ENCODE data around the gene ROGDI.

ROGDI gene

DNA sequence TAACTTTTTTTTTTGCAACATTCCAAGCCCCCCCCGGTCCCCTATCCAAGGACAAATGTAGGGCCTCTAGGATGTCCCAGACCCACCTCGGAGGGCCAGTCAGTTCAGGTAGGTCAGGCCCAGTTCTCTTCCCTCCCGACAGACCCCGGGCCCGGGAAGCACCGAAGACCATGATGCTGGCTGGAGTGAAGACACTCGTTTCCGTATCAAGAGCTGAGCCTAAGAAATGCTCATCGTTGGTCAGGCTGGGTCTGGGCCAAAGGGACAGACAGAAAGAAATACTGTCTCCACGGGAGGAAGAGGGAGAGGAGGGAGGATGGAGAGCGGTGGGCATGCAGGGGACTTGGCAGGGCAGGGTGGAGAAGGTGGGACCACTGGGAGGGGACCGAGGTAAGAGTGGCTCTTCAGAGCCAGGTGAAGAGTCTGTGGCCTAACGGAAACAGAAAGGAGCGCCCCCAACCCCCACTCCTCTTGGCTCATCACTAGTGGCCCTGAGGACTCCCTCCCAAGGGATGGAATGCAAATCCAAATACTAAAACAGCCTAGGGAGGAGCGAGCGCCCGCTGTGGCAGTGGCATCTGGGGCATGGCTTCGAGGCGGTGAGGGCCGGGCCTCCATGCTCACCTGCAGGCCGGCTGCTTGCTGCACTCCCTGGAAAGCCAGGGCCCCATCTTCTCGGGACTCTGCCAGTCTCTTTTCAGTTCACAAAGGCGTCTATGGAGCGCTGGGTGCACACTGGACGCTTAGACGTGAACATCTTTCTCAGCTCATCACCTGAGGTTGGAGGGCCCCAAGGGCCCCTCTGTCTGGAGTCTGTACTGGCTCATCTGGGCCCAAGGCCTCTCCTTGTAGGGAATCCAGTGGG lies 1.7 kb upstream of the ROGDI start:
- no peak for DNase-seq
- TF ChIP-seq GATA1 (IDR thresholded peaks at IDR 0.05; ENCODE audit: low read depth, low read length) (no peak), POLR2A (IDR thresholded peaks at IDR 0.05; ENCODE audit: low read length) (no peak)

DNA sequence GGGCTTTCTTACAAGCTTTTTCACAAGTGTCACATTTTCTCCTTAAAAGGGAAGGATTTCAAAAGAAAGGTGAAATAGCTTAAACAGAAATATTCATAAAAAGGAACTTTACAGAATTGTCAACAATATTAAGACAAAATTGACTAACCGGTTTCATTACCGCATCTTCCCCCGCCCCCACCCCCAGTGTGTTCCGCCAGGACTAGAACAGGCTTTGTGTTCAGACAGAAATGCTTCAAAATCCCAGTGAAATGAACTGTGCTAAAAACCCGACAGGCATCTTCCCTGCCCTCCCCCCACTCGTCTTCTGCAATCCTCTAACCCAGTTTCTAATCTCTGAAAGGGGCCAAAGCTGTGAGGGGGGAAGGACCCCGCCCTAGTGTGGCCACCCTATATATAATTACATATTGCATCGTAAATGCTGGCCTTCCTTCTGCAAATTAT lies 990 bp upstream of the ROGDI start:
- peak; percentile 58 to 60 for DNase-seq
- no peak for TF ChIP-seq GATA1 (IDR thresholded peaks at IDR 0.05; ENCODE audit: low read depth, low read length)
- no peak for TF ChIP-seq POLR2A (IDR thresholded peaks at IDR 0.05; ENCODE audit: low read length)

DNA sequence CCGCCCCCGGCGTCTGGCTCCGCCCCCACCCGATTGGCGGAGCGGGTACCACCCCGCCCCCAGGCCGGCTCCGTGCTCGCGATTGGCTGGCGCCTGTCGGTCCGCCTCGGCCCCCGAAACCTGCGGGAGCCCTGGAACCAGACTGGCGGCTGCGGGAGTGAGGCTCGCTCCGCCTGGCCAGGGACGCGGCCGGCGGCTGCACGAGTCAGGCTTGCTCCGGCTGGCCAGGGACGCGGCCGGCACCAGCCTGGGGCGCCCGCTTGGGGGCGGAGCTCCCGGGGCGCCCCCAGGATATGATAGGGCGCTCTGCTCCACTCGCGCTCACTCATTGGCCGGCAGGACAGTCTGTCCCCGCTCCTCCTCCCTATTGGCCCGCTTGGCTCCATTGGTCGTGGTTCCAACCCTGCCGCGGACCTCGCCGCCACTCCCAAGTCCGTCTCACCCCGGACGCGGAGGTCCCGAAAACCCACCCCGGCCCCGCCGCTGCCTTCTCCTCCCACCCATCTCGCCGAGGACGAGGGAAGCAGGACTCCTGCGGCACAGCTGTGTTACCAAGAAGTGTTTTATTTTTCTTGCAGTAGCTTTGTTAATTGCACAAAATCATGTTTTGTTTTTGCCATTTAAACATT lies 340 bp upstream of the ROGDI start:
- DNase-seq: peak; percentile 92 to 95

DNA sequence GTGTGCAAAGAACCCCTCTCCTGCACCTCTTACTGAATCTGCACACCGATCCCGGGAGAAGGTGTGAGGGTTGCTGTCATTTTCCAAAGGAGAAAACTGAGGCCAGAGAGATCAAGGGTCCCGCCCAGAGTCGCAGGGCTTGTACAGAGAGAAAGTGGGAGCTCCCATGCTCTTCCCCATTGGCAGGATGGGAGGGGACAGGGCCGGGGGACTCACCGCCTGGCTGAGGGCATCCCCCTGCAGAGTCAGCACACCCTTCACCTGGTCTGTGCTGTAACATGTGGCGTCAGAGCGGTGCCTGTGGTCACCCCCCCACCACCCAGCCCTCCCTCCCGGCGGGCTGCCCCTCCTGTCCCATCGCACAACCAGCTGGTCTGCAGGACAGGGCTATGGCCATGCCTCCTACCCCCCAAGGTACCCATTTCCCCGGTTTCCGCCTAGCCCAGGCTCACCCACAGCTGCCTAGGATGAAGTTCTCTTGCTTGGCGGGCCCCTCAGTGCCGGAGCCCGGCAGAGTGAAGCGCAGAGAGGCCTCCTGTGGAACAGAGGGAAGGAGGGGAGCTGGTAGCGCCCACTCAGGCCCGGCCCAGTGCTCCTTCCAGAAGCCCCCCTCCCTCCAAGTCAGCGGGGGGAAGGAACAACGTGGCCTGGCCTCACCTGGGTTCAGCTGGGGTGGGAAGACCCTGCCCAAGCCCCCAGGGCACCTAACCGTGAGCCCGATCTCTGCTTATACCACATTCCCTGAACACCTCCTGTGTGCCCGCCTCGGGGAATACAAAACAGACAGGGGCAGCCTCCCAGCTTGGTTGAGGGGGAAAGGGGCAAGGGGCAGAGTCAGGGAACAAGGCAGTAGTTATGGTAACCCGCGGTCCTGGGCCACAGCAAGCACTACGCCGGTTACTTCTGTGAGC lies 1.1 kb downstream of the ROGDI start:
- DNase-seq: peak; percentile 50 to 56
- TF ChIP-seq POLR2A (IDR thresholded peaks at IDR 0.05; ENCODE audit: low read length) (peak; percentile 52), GATA1 (IDR thresholded peaks at IDR 0.05; ENCODE audit: low read depth, low read length) (no peak)

More for the DNA sequence above, 340 bp upstream of the ROGDI start:
- TF ChIP-seq GATA1 (IDR thresholded peaks at IDR 0.05; ENCODE audit: low read depth, low read length) (no peak), POLR2A (IDR thresholded peaks at IDR 0.05; ENCODE audit: low read length) (peak; percentile 8)

DNA sequence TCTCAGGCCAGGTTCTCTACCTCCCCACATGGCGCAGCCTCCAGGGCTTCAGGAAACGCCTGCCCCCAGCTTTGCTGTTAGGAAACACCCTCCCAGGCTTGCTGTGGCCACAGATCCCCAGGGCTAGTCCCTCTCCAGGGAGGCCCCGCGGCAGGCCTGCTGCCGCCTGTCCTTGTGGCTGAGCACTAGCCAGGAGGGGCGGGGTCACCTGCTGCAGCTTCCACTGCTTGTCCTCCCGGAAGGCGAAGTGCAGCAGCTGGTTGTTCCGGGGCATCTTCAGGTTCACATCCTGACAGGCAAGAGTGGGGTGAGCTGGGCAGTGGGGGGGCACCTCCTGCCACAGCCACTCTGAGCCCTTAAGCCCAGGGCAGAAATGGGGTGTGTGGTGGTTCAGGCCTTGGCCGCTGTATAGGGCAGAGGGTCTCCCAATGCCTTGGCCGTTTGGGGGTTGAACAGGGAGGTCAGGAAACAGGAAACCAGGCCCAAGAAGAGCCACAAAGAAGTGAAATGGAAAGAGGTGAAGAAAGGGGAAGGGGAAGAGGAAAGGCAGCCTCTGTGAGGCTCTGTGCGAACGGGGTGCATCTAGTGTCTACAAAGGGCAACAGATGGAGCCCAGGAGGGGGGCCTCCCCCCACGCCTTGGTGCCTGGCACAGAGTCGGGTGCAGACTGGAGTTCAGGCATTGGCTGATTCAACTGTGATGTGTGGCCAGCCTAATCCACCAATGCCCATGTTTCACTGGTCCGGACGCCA lies 2.0 kb downstream of the ROGDI start:
- peak; percentile 68 to 69 for DNase-seq

DNA sequence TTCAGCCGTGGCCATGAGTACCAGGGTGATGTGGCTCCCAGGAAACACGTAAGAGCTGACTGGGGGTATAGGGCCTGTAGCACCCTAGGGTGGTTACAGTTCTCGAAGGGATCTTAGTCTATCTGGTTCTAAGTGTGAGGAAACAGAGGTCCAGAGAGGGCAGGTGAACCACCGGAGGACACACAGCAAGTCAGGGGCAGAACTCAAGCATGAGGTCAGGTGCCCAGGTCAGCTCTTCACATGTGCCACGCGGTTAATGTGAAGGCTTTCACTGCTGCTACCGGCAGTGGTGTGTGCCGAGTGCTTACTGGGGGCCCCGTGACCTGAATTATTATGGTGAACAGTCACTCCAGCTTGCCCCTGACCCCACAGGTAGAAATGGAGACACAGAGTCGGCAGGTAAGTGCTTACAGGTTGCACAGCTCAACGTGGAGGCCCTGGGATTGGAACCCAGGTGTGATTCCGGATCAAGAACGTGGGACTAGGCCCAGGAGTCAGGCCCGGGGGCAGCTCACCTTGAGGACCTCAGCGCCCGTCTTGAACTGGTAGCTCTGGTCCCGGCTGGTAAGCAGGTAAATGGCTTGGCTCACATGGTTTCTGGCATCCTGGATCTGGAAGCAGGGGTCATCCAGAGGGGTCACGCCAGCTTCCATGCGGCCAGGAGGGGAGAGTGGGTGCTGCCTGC lies 3.1 kb downstream of the ROGDI start:
- DNase-seq: no peak
- no peak for TF ChIP-seq POLR2A (IDR thresholded peaks at IDR 0.05; ENCODE audit: low read length)

More for the DNA sequence above, 2.0 kb downstream of the ROGDI start:
- no peak for TF ChIP-seq POLR2A (IDR thresholded peaks at IDR 0.05; ENCODE audit: low read length)
- TF ChIP-seq GATA1 (IDR thresholded peaks at IDR 0.05; ENCODE audit: low read depth, low read length): no peak

DNA sequence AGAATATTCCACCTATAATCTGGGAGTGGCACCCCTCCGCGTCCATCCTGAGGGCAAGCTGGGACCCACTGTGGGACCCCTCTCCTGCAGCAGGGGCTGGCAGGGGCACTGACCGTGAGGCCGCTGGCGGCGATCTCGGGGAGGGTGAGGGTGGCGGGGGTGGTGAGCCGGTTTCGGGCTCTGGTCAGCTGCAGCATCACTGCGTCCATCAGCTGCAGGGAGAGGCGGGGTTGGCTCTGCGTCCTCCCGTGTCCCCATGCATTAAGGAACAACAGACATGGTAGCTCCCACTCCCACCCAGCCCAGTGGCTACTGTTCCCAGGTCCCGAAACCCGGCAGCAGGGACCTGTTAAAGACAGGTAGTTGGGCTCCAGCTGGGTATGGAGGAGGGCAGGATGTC lies 4.0 kb downstream of the ROGDI start:
- TF ChIP-seq GATA1 (IDR thresholded peaks at IDR 0.05; ENCODE audit: low read depth, low read length) (no peak), POLR2A (IDR thresholded peaks at IDR 0.05; ENCODE audit: low read length) (no peak)
- no peak for DNase-seq

DNA sequence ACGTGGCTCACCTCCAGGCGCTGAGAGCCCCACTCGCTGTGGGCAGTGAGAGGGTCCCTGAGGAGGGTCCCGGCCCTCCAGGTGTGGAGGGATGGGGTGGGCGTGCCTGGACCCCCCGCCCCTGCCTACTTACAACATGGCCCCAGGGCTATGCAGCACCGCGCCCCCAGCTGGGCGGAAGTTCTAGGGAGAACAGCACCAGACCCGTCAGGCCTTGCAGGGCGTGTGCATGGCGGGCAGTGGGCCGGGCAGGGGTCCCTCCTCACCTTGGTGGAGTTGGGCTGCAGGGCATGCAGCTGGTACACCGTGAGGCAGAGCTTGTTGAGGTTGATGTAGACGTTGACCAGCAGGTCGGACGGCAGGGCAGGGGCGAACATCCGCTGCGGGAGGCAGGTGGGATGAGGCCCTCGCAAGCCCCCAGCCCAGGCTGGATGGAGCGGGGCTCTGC lies 4.6 kb downstream of the ROGDI start:
- no peak for TF ChIP-seq POLR2A (IDR thresholded peaks at IDR 0.05; ENCODE audit: low read length)
- no peak for TF ChIP-seq GATA1 (IDR thresholded peaks at IDR 0.05; ENCODE audit: low read depth, low read length)
- DNase-seq: no peak

DNA sequence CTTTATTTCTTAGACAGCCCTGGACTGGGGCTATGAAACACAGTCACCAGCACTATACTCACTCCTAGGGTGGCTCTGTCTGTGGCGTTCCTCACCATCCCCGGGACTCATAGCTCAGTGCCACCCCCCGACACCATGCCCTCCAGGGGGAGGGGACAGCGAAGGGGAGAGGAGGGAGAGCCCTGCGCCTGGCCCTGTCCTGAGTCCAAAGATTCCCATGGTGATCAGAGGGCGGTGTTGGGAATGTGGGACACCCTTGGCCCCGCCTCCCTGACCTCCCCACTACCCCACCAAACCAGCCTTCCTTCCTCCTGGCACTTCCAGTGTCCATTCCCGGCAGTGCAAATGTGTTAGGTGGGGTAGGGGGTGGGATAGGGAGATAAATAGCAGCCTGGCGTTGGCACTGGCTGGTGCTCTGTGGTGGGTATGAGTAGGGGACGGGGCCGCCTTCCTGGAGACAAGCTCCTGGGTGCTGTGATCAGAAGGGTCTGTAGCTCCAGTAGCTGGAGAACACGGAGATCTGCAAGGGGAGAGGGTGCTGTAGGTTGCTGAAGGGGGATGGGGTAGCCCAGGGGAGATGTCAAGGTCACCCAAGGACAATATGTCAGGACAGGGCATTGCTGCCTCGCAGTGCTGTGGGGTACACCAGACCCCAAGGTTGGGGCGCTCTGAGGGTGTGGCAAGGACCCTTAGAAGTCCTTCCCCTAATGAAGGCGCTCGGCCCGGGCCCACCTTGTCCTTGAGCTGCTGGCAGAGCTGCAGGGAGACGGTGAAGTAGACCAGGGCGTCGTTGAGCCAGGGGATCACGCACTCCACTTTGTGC lies 5.2 kb downstream of the ROGDI start:
- no peak for DNase-seq
- no peak for TF ChIP-seq GATA1 (IDR thresholded peaks at IDR 0.05; ENCODE audit: low read depth, low read length)
- TF ChIP-seq POLR2A (IDR thresholded peaks at IDR 0.05; ENCODE audit: low read length): no peak

DNA sequence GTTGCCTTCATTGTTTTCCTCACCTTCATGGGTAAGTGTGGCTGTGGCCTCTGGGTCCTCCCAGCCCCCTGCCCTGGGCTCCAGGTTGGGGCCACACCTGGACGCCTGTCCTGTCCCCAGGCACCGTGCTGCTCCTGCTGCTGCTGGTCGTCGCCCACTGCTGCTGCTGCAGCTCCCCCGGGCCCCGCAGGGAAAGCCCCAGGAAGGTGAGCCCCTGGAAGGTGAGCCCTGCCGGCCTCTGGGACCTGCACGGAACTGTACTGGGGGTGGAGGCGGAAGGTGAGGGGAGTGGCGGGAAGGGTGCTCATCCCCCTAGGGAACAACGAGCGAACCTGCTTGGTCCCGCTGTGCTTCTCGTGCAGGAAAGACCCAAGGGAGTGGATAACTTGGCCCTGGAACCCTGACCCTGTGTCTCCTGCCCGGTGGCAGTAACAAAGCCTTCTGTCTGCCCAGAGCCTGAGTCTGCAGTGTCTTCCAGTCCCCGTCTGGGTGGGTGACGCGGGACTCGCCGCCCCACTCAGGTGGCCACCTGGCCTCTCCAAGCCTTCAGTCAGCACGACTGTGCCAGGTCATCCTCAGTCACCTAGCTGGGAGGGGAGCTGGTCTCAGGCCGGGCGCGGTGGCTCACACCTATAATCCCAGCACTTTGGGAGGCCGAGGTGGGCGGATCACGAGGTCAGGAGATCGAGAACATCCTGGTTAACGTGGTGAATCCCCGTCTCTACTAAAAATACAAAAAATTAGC lies 6.4 kb downstream of the ROGDI start:
- DNase-seq: no peak
- TF ChIP-seq GATA1 (IDR thresholded peaks at IDR 0.05; ENCODE audit: low read depth, low read length) (no peak), POLR2A (IDR thresholded peaks at IDR 0.05; ENCODE audit: low read length) (no peak)

DNA sequence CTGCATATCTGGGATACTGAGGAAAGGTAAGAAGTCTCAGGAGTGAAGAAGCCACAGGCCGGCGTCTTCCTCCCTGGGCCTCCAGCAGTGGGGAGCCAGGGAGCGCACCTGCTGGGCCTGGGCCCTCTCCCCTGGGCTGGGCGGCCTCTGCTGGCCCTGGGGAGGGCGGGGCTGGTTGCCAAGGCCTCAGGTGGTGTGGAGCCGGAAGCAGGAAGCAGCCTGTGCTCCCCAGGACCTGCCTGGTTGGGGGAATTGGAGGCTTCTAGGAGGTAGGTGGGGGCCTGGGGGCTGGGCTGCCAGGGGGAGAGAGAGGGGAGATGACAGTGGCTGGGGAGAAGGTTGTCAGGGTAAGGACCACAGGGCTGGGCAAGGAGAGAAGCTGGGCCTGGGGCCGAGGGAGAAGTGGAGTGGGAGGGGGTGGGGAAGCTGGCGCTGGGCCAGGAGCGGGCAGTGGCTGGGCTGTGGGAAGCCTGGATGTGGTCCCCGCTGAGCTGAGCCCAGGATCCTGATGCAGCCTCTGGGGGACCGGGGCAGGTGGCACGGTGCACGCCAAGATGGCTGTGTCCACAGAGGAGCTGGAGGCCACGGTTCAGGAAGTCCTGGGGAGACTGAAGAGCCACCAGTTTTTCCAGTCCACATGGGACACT lies 7.1 kb downstream of the ROGDI start, which contains the start of gene SMIM22:
SMIM22 (plus strand) TSS at position 189 of the 647 bp plus-strand sequence; CDS start at position 555, 366 bp downstream.
- TF ChIP-seq POLR2A (IDR thresholded peaks at IDR 0.05; ENCODE audit: low read length): no peak
- TF ChIP-seq GATA1 (IDR thresholded peaks at IDR 0.05; ENCODE audit: low read depth, low read length): no peak
- no peak for DNase-seq

All from erythroblast (primary cell).